Activated naive CD4-positive, alpha-beta T cell treated with anti-CD3 and anti-CD28 coated beads, Interleukin-2, amount 50 U/mL, for 24 hours (primary cell): ENCODE data around the gene GRIK4.

Experiments
- H3K27ac Mint-ChIP-seq: one replicate; pipeline ENCODE4 v1.8.0; 2021; ENCODE audit warnings: mild to moderate bottlenecking, mixed read lengths
- H3K27me3 Mint-ChIP-seq: one replicate; pipeline ENCODE4 v1.8.0; 2021; ENCODE audit warnings: mixed read lengths
- H3K36me3 Mint-ChIP-seq: one replicate; pipeline ENCODE4 v1.8.0; 2021; ENCODE audit warnings: mixed read lengths
- H3K4me1 Mint-ChIP-seq: one replicate; pipeline ENCODE4 v1.8.0; 2021; ENCODE audit warnings: mixed read lengths
- H3K4me3 Mint-ChIP-seq: one replicate; pipeline ENCODE4 v1.8.0; 2021; ENCODE audit warnings: mild to moderate bottlenecking, mixed read lengths
- H3K9me3 Mint-ChIP-seq: one replicate; pipeline ENCODE4 v1.8.0; 2021; ENCODE audit warnings: mixed read lengths

Gene GRIK4

GRCh38 chr11:120632579-120632978 is 121.0 kb downstream of the GRIK4 start:
- peaks cover 2% of the 10 kb centered on the region for H3K27me3 Mint-ChIP-seq
- H3K9me3 Mint-ChIP-seq = no peaks in the 10 kb centered on the region
- no peak overlapping the region for H3K4me3 Mint-ChIP-seq
- H3K27ac Mint-ChIP-seq = no peak overlapping the region
- no peaks in the 10 kb centered on the region for H3K4me1 Mint-ChIP-seq
- H3K36me3 Mint-ChIP-seq = no peaks in the 10 kb centered on the region

- Mint-ChIP-seq H3K27ac (no peak overlapping the region), H3K36me3 (no peaks in the 10 kb centered on the region), H3K9me3 (no peaks in the 10 kb centered on the region), H3K27me3 (peaks cover 2% of the 10 kb centered on the region), H3K4me3 (no peak overlapping the region), H3K4me1 (no peaks in the 10 kb centered on the region)
These were observed 122.3 kb downstream of the GRIK4 start for GRCh38 chr11:120633616-120634393.

GRCh38 chr11:120634706-120635105 is 123.2 kb downstream of the GRIK4 start:
- Mint-ChIP-seq H3K9me3 (no peaks in the 10 kb centered on the region), H3K36me3 (no peaks in the 10 kb centered on the region), H3K27me3 (peaks cover 4% of the 10 kb centered on the region), H3K27ac (no peak overlapping the region), H3K4me1 (no peaks in the 10 kb centered on the region), H3K4me3 (no peak overlapping the region)

GRCh38 chr11:120635136-120635810 is 123.7 kb downstream of the GRIK4 start:
- H3K4me1 Mint-ChIP-seq = no peaks in the 10 kb centered on the region
- H3K9me3 Mint-ChIP-seq = no peaks in the 10 kb centered on the region
- H3K27me3 Mint-ChIP-seq = peaks cover 4% of the 10 kb centered on the region
- H3K27ac Mint-ChIP-seq = no peak overlapping the region
- H3K4me3 Mint-ChIP-seq = no peak overlapping the region
- H3K36me3 Mint-ChIP-seq = no peaks in the 10 kb centered on the region

GRCh38 chr11:120637131-120637530 is 125.6 kb downstream of the GRIK4 start:
- Mint-ChIP-seq H3K4me3 (no peak overlapping the region), H3K36me3 (no peaks in the 10 kb centered on the region), H3K27ac (no peak overlapping the region), H3K9me3 (no peaks in the 10 kb centered on the region), H3K4me1 (no peaks in the 10 kb centered on the region), H3K27me3 (peaks cover 4% of the 10 kb centered on the region)

GRCh38 chr11:120642196-120642894 is 130.8 kb downstream of the GRIK4 start:
- Mint-ChIP-seq H3K27me3 (peaks cover 9% of the 10 kb centered on the region), H3K36me3 (no peaks in the 10 kb centered on the region), H3K9me3 (no peaks in the 10 kb centered on the region)

GRCh38 chr11:120643284-120643683 is 131.7 kb downstream of the GRIK4 start:
- H3K27me3 Mint-ChIP-seq = peaks cover 9% of the 10 kb centered on the region
- no peak overlapping the region for H3K4me3 Mint-ChIP-seq

More at GRCh38 chr11:120642196-120642894, 130.8 kb downstream of the GRIK4 start:
- no peaks in the 10 kb centered on the region for H3K4me1 Mint-ChIP-seq
- H3K27ac Mint-ChIP-seq = no peak overlapping the region
- no peak overlapping the region for H3K4me3 Mint-ChIP-seq

GRCh38 chr11:120645639-120646038 is 134.1 kb downstream of the GRIK4 start:
- H3K27me3 Mint-ChIP-seq = peaks cover 6% of the 10 kb centered on the region
- H3K4me1 Mint-ChIP-seq = no peaks in the 10 kb centered on the region
- H3K36me3 Mint-ChIP-seq = no peaks in the 10 kb centered on the region
- no peaks in the 10 kb centered on the region for H3K9me3 Mint-ChIP-seq
- H3K4me3 Mint-ChIP-seq = no peak overlapping the region
- H3K27ac Mint-ChIP-seq = no peak overlapping the region

More at GRCh38 chr11:120643284-120643683, 131.7 kb downstream of the GRIK4 start:
- Mint-ChIP-seq H3K9me3 (no peaks in the 10 kb centered on the region), H3K4me1 (no peaks in the 10 kb centered on the region), H3K27ac (no peak overlapping the region), H3K36me3 (no peaks in the 10 kb centered on the region)

- H3K27me3 Mint-ChIP-seq = peaks cover 6% of the 10 kb centered on the region
- no peak overlapping the region for H3K27ac Mint-ChIP-seq
- H3K36me3 Mint-ChIP-seq = no peaks in the 10 kb centered on the region
- H3K4me1 Mint-ChIP-seq = no peaks in the 10 kb centered on the region
- H3K9me3 Mint-ChIP-seq = no peaks in the 10 kb centered on the region
- H3K4me3 Mint-ChIP-seq = no peak overlapping the region
These were observed 134.7 kb downstream of the GRIK4 start for GRCh38 chr11:120646206-120646605.

GRCh38 chr11:120647681-120648080 is 136.1 kb downstream of the GRIK4 start:
- H3K27ac Mint-ChIP-seq = no peak overlapping the region
- H3K36me3 Mint-ChIP-seq = no peaks in the 10 kb centered on the region
- peaks cover 7% of the 10 kb centered on the region for H3K27me3 Mint-ChIP-seq
- H3K4me1 Mint-ChIP-seq = no peaks in the 10 kb centered on the region
- no peak overlapping the region for H3K4me3 Mint-ChIP-seq
- H3K9me3 Mint-ChIP-seq = no peaks in the 10 kb centered on the region

GRCh38 chr11:120648771-120649170 is 137.2 kb downstream of the GRIK4 start:
- no peaks in the 10 kb centered on the region for H3K4me1 Mint-ChIP-seq
- no peak overlapping the region for H3K27ac Mint-ChIP-seq
- H3K9me3 Mint-ChIP-seq = no peaks in the 10 kb centered on the region
- no peaks in the 10 kb centered on the region for H3K36me3 Mint-ChIP-seq
- H3K4me3 Mint-ChIP-seq = no peak overlapping the region
- H3K27me3 Mint-ChIP-seq = peaks cover 4% of the 10 kb centered on the region

- peaks cover 4% of the 10 kb centered on the region for H3K27me3 Mint-ChIP-seq
- no peak overlapping the region for H3K27ac Mint-ChIP-seq
- H3K4me1 Mint-ChIP-seq = no peaks in the 10 kb centered on the region
- H3K4me3 Mint-ChIP-seq = no peak overlapping the region
- no peaks in the 10 kb centered on the region for H3K9me3 Mint-ChIP-seq
- H3K36me3 Mint-ChIP-seq = no peaks in the 10 kb centered on the region
These were observed 137.8 kb downstream of the GRIK4 start for GRCh38 chr11:120649316-120649715.

GRCh38 chr11:120651396-120651795 is 139.8 kb downstream of the GRIK4 start:
- Mint-ChIP-seq H3K27me3 (peaks cover 7% of the 10 kb centered on the region), H3K4me3 (no peak overlapping the region), H3K27ac (no peak overlapping the region), H3K9me3 (no peaks in the 10 kb centered on the region), H3K36me3 (no peaks in the 10 kb centered on the region), H3K4me1 (no peaks in the 10 kb centered on the region)

GRCh38 chr11:120651836-120652235 is 140.3 kb downstream of the GRIK4 start:
- no peaks in the 10 kb centered on the region for H3K9me3 Mint-ChIP-seq
- H3K27me3 Mint-ChIP-seq = peaks cover 6% of the 10 kb centered on the region
- no peaks in the 10 kb centered on the region for H3K36me3 Mint-ChIP-seq
- H3K4me3 Mint-ChIP-seq = no peak overlapping the region
- no peak overlapping the region for H3K27ac Mint-ChIP-seq
- H3K4me1 Mint-ChIP-seq = no peaks in the 10 kb centered on the region

- Mint-ChIP-seq H3K4me1 (no peaks in the 10 kb centered on the region), H3K4me3 (no peak overlapping the region), H3K27ac (no peak overlapping the region), H3K36me3 (no peaks in the 10 kb centered on the region), H3K27me3 (peaks cover 6% of the 10 kb centered on the region), H3K9me3 (no peaks in the 10 kb centered on the region)
These were observed 141.3 kb downstream of the GRIK4 start for GRCh38 chr11:120652705-120653335.
